GM04504 (cell line): Measurements from ENCODE around the gene AGAP2.

ENCODE experiments used
- DNase-seq: peaks from one replicate; pipeline ENCODE4 v3.0.0-alpha.2; 2012; ENCODE audit warnings: low read depth

The AGAP2 gene

GRCh38 chr12:57736741-57737466 is 1.6 kb downstream of the AGAP2 start:
- DNase-seq: no peak

- DNase-seq: no peak
Measured at GRCh38 chr12:57735952-57736740, 2.4 kb downstream of the AGAP2 start.

GRCh38 chr12:57735198-57735855 is 3.2 kb downstream of the AGAP2 start:
- DNase-seq: no peak

- no peak for DNase-seq
Measured at GRCh38 chr12:57734591-57734990, 4.0 kb downstream of the AGAP2 start.

- DNase-seq: no peak
Measured at GRCh38 chr12:57733928-57734327, 4.6 kb downstream of the AGAP2 start.

GRCh38 chr12:57732726-57733593 is 5.6 kb downstream of the AGAP2 start:
- no peak for DNase-seq

- DNase-seq: no peak
Measured at GRCh38 chr12:57732270-57732669, 6.3 kb downstream of the AGAP2 start.

GRCh38 chr12:57731411-57732080 is 7.0 kb downstream of the AGAP2 start:
- DNase-seq: no peak

GRCh38 chr12:57730336-57731067 is 8.0 kb downstream of the AGAP2 start:
- DNase-seq: no peak

- DNase-seq: no peak
Measured at GRCh38 chr12:57729321-57729844, 9.2 kb downstream of the AGAP2 start.

GRCh38 chr12:57727758-57728395 is 10.7 kb downstream of the AGAP2 start:
- DNase-seq: no peak

- no peak for DNase-seq
Measured at GRCh38 chr12:57726884-57727757, 11.4 kb downstream of the AGAP2 start.

GRCh38 chr12:57726151-57726883 is 12.2 kb downstream of the AGAP2 start:
- DNase-seq: peak; percentile 70

- DNase-seq: no peak
Measured at GRCh38 chr12:57725851-57726150, 12.7 kb downstream of the AGAP2 start.

- no peak for DNase-seq
Measured at GRCh38 chr12:57724936-57725740, 13.4 kb downstream of the AGAP2 start.

GRCh38 chr12:57724003-57724935 is 14.3 kb downstream of the AGAP2 start:
- DNase-seq: no peak

- DNase-seq: no peak
Measured at GRCh38 chr12:57723630-57723962, 14.9 kb downstream of the AGAP2 start.
